Loucy (cell line): ENCODE data around the gene WWOX.

Experiments used
- CTCF ChIP-seq: fragments of 200-600 bp; sonication (generic); conservative IDR thresholded peaks from 2 replicates; pipeline ENCODE4 v1.5.1; 2014; ENCODE audit warnings: mild to moderate bottlenecking, antibody characterized with exemption, low read length
- EZH2phosphoT487 ChIP-seq: fragments of 200-600 bp; IDR thresholded peaks from 2 replicates; pipeline ENCODE4 v1.6.1; 2018; ENCODE audit warnings: antibody characterized with exemption, mild to moderate bottlenecking, moderate library complexity, borderline replicate concordance

- TF ChIP-seq CTCF (no peak), EZH2phosphoT487 (no peak)
Measured at GRCh38 chr16:79109771-79110170, 1010.3 kb downstream of the WWOX start.
